ENCODE results near the gene NUP43.

The NUP43 gene

DNA sequence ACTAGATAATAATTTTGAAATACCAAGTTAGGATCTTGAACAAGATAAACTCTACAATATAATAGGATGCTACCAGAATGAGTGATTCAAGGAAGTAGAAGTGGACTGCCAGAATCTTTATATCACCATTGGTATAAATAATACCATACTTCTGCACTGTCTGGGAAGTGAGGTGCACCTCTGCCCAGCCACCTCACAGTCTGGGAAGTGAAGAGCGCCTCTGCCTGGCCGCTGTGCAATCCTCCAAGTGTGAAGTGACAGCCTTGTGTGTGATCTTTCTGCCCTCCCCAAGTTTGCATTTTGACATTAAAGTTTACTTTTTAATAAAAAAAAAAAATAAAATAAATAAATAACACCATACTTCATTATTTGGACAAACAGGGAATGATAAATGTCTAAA is 47.2 kb downstream of the NUP43 start:
- Histone ChIP-seq H3K9me3 (ENCODE audit: control insufficient read depth, insufficient read depth, low read length) (no peaks in the 10 kb centered on the region), H3K4me3 (ENCODE audit: low read length) (no peak overlapping the region), H3K4me1 (ENCODE audit: control insufficient read depth, low read length) (no peaks in the 10 kb centered on the region), H3K79me2 (ENCODE audit: control insufficient read depth, low read length) (peaks cover 100% of the 10 kb centered on the region), H3F3A (ENCODE audit: control insufficient read depth, insufficient read depth) (peaks cover 10% of the 10 kb centered on the region), H3K27me3 (ENCODE audit: control insufficient read depth, low read length) (no peaks in the 10 kb centered on the region), H3K4me2 (ENCODE audit: low read length) (no peak overlapping the region), H3K9me2 (replicated peaks; ENCODE audit: control insufficient read depth, low read length) (no peaks in the 10 kb centered on the region), H4K20me1 (ENCODE audit: control insufficient read depth, insufficient read depth, low read depth, low read length) (peaks cover 10% of the 10 kb centered on the region; the same call in 1 of the 2 replicates), H3K27ac (ENCODE audit: low read depth, low read length) (no peak overlapping the region), H3K36me3 (ENCODE audit: control insufficient read depth, low read length) (peaks cover 60% of the 10 kb centered on the region)
- TF ChIP-seq, protein P1, sequence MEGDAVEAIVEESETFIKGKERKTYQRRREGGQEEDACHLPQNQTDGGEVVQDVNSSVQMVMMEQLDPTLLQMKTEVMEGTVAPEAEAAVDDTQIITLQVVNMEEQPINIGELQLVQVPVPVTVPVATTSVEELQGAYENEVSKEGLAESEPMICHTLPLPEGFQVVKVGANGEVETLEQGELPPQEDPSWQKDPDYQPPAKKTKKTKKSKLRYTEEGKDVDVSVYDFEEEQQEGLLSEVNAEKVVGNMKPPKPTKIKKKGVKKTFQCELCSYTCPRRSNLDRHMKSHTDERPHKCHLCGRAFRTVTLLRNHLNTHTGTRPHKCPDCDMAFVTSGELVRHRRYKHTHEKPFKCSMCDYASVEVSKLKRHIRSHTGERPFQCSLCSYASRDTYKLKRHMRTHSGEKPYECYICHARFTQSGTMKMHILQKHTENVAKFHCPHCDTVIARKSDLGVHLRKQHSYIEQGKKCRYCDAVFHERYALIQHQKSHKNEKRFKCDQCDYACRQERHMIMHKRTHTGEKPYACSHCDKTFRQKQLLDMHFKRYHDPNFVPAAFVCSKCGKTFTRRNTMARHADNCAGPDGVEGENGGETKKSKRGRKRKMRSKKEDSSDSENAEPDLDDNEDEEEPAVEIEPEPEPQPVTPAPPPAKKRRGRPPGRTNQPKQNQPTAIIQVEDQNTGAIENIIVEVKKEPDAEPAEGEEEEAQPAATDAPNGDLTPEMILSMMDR (IDR thresholded peaks at IDR 0.05; ENCODE audit: low read depth, low read length, poor library complexity, severe bottlenecking): no peak
- TF ChIP-seq EZH2phosphoT487 (IDR thresholded peaks at IDR 0.05; ENCODE audit: borderline replicate concordance, low read length): no peak

DNA sequence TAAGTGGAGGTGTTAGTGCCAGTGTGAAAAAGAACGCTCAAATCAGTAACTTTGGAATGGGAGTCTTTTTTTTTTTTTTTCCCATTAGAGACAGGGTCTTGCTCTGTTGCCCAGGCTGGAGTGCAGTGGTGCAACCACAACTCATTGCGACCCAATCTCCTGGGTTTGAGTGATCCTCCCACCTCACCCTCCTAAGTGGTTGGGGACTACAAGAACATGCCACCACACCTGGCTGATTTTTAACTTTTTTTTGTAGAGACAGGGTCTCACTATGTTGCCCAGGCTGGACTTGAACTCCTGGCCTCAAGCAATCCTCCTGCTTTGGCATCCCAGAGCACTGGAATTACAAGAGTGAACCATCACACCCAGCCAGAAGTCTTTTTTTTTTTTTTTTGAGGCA is 48.2 kb downstream of the NUP43 start:
- Histone ChIP-seq H3K36me3 (ENCODE audit: control insufficient read depth, low read length) (peaks cover 61% of the 10 kb centered on the region), H3K9me3 (ENCODE audit: control insufficient read depth, insufficient read depth, low read length) (no peaks in the 10 kb centered on the region), H3K4me1 (ENCODE audit: control insufficient read depth, low read length) (no peaks in the 10 kb centered on the region), H3K9me2 (replicated peaks; ENCODE audit: control insufficient read depth, low read length) (no peaks in the 10 kb centered on the region), H3K79me2 (ENCODE audit: control insufficient read depth, low read length) (peaks cover 97% of the 10 kb centered on the region), H3F3A (ENCODE audit: control insufficient read depth, insufficient read depth) (peaks cover 10% of the 10 kb centered on the region), H3K4me3 (ENCODE audit: low read length) (no peak overlapping the region), H3K27ac (ENCODE audit: low read depth, low read length) (no peak overlapping the region), H4K20me1 (ENCODE audit: control insufficient read depth, insufficient read depth, low read depth, low read length) (peaks cover 8% of the 10 kb centered on the region; the same call in 1 of the 2 replicates), H3K4me2 (ENCODE audit: low read length) (no peak overlapping the region), H3K27me3 (ENCODE audit: control insufficient read depth, low read length) (no peaks in the 10 kb centered on the region)
- TF ChIP-seq, protein P1 (IDR thresholded peaks at IDR 0.05; ENCODE audit: low read depth, low read length, poor library complexity, severe bottlenecking): no peak
- no peak for TF ChIP-seq EZH2phosphoT487 (IDR thresholded peaks at IDR 0.05; ENCODE audit: borderline replicate concordance, low read length)

DNA sequence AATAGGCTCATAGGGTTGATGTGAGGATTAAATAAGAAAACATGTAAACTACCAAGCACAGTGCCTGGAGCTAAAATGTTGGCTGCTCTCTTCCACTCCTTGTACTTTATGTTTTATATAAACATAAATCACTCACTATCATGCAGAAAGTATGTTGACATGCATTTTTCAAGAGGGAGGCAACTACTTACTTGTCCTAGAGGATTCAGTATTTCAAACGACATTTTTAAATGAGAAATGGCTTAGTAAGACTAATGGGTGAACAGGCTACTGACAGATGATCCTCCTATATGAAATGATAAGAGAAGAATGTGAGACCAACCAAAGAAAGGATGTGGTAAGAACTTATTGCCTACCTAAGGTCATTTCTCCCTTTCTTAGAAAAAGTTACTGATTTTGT is 49.4 kb downstream of the NUP43 start:
- Histone ChIP-seq H3K9me2 (replicated peaks; ENCODE audit: control insufficient read depth, low read length) (no peaks in the 10 kb centered on the region), H3K9me3 (ENCODE audit: control insufficient read depth, insufficient read depth, low read length) (no peaks in the 10 kb centered on the region), H4K20me1 (ENCODE audit: control insufficient read depth, insufficient read depth, low read depth, low read length) (peaks cover 8% of the 10 kb centered on the region; the same call in 1 of the 2 replicates), H3K4me2 (ENCODE audit: low read length) (no peak overlapping the region), H3K79me2 (ENCODE audit: control insufficient read depth, low read length) (peaks cover 95% of the 10 kb centered on the region), H3K27ac (ENCODE audit: low read depth, low read length) (no peak overlapping the region), H3K4me1 (ENCODE audit: control insufficient read depth, low read length) (no peaks in the 10 kb centered on the region), H3K4me3 (ENCODE audit: low read length) (no peak overlapping the region), H3F3A (ENCODE audit: control insufficient read depth, insufficient read depth) (peaks cover 6% of the 10 kb centered on the region), H3K27me3 (ENCODE audit: control insufficient read depth, low read length) (no peaks in the 10 kb centered on the region), H3K36me3 (ENCODE audit: control insufficient read depth, low read length) (peaks cover 62% of the 10 kb centered on the region)
- no peak for TF ChIP-seq EZH2phosphoT487 (IDR thresholded peaks at IDR 0.05; ENCODE audit: borderline replicate concordance, low read length)
- TF ChIP-seq, protein P1 (IDR thresholded peaks at IDR 0.05; ENCODE audit: low read depth, low read length, poor library complexity, severe bottlenecking): no peak

All from DOHH2 (cell line).